GM23248 (cell line): Measurements from ENCODE around the gene NCR2.

Experiments
- EZH2 ChIP-seq: fragments of 200-600 bp; sonication (generic); IDR thresholded peaks from 2 replicates; pipeline ENCODE4 v1.6.1; 2018; ENCODE audit warnings: antibody characterized with exemption, mild to moderate bottlenecking; ENCODE audit not compliant: insufficient read depth, poor library complexity, severe bottlenecking
- EZH2phosphoT487 ChIP-seq: fragments of 200-600 bp; sonication (generic); IDR thresholded peaks from 2 replicates; pipeline ENCODE4 v1.6.1; 2018; ENCODE audit warnings: antibody characterized with exemption, moderate library complexity, mild to moderate bottlenecking, low read depth; ENCODE audit not compliant: insufficient read depth

GRCh38 chr6:41315203-41315602, 20.2 kb upstream of the NCR2 start:
- TF ChIP-seq EZH2, result no peak
- no peak for TF ChIP-seq EZH2phosphoT487
